Ishikawa (cell line): ENCODE data around the gene PRELID2.

Experiments
- CEBPB ChIP-seq: IDR thresholded peaks from 2 replicates; pipeline ENCODE4 v1.6.1; 2012
- EP300 ChIP-seq: IDR thresholded peaks from 2 replicates; pipeline ENCODE4 v1.6.1; 2012; ENCODE audit warnings: borderline replicate concordance
- MAX ChIP-seq: IDR thresholded peaks from 2 replicates; pipeline ENCODE4 v1.6.1; 2012
- REST ChIP-seq: IDR thresholded peaks from 2 replicates; pipeline ENCODE4 v1.6.1; 2012; ENCODE audit warnings: low read depth, mild to moderate bottlenecking
- TEAD4 ChIP-seq: IDR thresholded peaks from 2 replicates; pipeline ENCODE4 v1.6.1; 2012
- YY1 ChIP-seq: IDR thresholded peaks from 2 replicates; pipeline ENCODE4 v1.6.1; 2012; ENCODE audit warnings: low read depth

GRCh38 chr5:145775893-145776444 lies 59.2 kb downstream of the PRELID2 start:
- TF ChIP-seq EP300 (no peak), REST (no peak), YY1 (no peak), CEBPB (no peak), TEAD4 (no peak), MAX (no peak)
